NCI-H226 (cell line): ENCODE measurements around the gene XRN2.

Experiments used
- DNase-seq: peaks from one replicate; pipeline ENCODE4 v3.0.0-alpha.2; 2015

XRN2 gene

GRCh38 chr20:21301940-21302663, 1.0 kb upstream of the XRN2 start:
- DNase-seq: no peak

GRCh38 chr20:21302664-21303060, 469 bp upstream of the XRN2 start:
- no peak for DNase-seq

DNA sequence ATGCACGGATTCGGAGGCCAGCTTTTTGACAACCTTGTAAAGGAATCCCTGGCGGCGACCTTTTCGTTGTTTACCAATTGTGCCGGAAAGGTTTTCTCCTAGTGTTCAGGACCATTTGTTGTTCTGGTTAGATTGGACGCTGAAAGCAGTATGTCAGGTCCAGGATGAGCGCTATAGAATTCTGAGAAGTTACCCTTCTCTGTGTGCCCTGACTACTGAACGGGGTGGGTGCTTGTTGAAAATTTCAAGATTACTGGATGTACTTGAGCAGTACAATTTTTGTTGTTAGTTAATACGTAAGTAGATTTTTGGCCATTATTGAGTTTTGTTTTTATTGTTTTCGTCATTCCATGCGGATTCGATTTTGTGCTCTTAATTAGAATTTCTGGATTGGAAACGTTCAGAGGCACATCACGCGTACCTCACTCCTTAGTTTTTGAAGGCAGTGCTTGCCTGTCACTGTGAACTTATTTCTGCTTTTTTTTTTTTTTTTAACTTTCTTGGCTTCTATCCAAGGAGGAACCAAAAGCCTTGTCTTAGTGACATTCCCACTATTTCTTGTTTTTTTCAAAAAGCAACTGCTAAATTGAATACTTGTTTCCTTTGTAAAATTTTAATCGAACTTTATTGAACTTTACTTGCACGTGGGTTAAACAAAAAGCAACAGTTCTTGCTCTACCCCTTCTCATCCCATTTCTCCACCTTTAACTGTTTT, 898 bp downstream of the XRN2 start:
- no peak for DNase-seq

GRCh38 chr20:21308340-21308739, 5.2 kb downstream of the XRN2 start:
- no peak for DNase-seq

- no peak for DNase-seq
Observed at GRCh38 chr20:21309678-21310467, 6.7 kb downstream of the XRN2 start.

- no peak for DNase-seq
Observed at GRCh38 chr20:21312813-21313474, 9.8 kb downstream of the XRN2 start.

- DNase-seq: peak; percentile 88
Observed at GRCh38 chr20:21315138-21315537, 12.0 kb downstream of the XRN2 start.

- no peak for DNase-seq
Observed at GRCh38 chr20:21322083-21322710, 19.1 kb downstream of the XRN2 start.

GRCh38 chr20:21322921-21323331, 19.8 kb downstream of the XRN2 start:
- DNase-seq: no peak

GRCh38 chr20:21323640-21324039, 20.5 kb downstream of the XRN2 start:
- DNase-seq: peak; percentile 76

GRCh38 chr20:21324126-21324525, 21.0 kb downstream of the XRN2 start:
- no peak for DNase-seq

DNA sequence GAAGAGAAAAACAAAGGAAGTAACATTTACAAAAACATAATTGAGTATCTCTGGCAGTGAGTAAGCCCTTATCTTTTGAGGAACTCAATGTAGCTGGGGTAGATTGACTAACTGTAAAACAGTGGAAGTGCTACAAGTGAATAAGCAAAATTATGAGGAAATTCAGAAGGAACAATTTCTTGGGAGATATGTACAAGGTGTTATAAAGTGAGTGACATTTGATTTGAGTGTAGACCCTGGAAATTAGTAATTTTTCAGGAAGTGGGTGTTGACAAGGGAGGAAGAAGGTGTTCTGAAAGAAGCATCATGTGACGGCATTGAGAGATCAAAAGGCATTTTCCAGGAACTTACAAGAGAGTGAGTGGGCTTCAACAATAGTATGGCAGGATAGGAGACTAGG, 22.2 kb downstream of the XRN2 start:
- peak; percentile 33 for DNase-seq

- no peak for DNase-seq
Observed at GRCh38 chr20:21326700-21327099, 23.6 kb downstream of the XRN2 start.

DNA sequence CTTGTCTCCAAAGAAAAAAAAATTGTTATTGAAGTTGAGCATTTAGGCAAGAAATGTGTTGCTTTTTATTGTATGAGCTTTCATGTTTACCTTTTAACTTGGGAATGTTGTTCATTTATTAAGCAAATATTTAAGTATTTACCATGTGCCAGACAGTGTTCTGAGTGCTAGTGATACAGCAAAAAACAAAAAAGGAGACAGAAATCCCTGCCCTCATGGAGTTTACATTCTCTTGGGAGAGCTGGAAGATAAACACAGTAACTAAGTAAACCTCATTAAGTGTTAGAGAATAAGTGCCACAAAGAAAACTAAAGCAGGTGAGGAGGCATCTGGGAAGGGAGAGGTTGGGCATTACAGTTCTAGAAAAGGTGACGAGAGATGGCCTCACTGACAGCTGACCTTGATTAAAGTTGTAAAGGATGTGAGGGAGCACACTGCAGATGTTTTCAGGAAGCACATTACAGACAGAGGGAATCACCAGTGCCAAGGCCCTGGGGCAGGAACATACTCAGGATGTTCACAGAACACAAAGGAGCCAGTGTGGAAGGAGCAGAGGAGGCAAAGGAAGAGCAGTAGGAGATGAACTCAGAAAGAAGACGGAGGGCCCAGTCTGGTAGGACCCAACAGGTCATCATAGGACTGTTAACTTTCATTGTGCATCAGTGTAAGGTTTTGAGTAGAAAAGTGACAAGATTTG, 33.5 kb downstream of the XRN2 start:
- DNase-seq: no peak

- no peak for DNase-seq
Observed at GRCh38 chr20:21338291-21338690, 35.2 kb downstream of the XRN2 start.

- no peak for DNase-seq
Observed at GRCh38 chr20:21339499-21339898, 36.4 kb downstream of the XRN2 start.

GRCh38 chr20:21340991-21341697, 38.0 kb downstream of the XRN2 start:
- DNase-seq: no peak

DNA sequence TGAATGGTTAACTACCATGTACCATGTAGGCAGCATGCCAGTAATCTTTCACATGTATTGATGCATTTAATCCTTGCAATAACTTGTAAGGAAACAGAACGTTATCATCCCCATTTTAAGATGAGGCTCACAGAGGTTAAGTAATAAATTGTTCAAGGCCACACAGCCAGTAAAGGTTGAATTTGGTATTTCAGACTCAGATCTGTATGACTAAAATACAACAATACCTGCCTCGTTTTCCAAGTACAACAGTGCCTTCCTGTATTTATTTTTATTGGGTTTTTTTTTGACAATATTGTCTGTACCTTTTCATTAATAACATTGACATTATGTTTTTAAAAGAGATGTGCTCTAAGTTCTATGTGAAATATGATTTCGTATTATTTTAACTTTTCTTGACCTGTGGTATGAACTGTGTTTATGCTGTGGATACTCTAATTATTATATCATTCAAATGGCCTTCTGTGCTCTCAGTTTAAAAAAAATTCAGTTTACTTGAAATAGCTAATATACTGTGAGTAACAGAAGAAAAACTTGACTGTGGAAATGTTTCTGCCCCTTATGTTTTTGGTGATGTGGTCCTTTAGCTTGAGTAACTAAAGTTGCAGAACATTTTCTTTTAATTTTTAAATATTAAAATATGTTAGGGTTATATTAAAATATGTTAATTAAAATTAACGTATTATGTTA, 39.7 kb downstream of the XRN2 start:
- DNase-seq: no peak

DNA sequence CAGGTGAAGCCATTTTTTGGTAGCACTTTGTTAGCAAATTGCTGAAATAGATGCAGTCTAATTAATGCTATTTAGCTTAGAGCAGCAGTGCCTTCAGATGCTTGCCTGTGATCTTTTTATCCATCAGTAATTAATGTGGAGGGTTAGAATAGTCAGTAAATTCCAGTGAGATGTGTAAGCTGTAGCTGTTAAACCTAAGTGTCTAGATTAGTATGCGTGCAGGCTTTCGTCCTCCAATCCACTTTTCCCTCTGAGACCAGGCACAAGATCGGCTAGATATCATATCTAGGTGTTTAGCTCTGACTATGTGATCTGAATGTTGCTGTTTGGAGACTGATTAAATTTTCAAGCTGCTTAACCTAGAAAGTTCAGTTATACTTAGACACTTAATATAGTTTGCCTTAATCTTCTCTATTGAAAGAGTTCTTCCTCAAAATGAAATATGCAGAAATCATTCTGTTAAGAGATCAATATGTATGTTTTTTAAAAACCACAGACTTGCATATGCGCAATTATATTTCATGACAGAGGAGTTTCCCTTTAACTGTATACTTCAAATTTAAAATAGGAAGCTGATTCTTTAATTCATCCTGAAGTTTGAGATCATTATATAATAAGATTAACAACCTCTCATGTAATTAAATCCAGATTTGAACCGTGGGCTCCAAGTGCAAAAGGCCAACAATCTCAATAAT, 41.2 kb downstream of the XRN2 start:
- DNase-seq: no peak

DNA sequence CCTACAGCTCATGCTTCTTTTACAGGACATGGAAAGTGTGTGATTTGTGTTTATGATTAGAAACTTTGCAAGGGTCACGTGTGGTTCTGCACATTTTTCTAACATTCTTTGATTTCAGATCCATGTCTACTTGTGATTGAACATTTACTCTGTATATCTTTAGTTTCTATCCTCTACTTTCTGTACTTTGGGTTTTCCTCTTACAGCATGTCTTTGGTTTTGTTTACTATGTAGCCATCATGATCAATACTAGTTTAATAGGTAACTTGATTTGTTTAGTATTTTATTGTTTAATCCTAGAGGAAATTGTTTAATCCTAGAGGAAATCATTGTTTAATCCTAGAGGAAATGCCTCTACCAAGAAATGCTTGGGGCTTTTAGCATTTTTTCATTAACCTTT, 41.8 kb downstream of the XRN2 start:
- DNase-seq: no peak
